Neuron (in vitro differentiated cells): Measurements from ENCODE around the gene MYH6.
"Not testable (repeated sequence)": the region's sequence is repeated elsewhere in the genome, so short reads cannot be mapped to it uniquely, and the experiment has no call there.

Source experiments
- H2AFZ ChIP-seq: one replicate; pipeline ENCODE4 v1.6.1; 2013; ENCODE audit warnings: low read depth, mild to moderate bottlenecking, inconsistent platforms, low read length, moderate library complexity
- H3K27me3 ChIP-seq: one replicate; pipeline ENCODE4 v1.6.1; 2013; ENCODE audit warnings: low read length; ENCODE audit not compliant: insufficient read depth
- H3K36me3 ChIP-seq: one replicate; pipeline ENCODE4 v1.6.1; 2013; ENCODE audit warnings: low read length; ENCODE audit not compliant: insufficient read depth
- H3K4me1 ChIP-seq: one replicate; pipeline ENCODE4 v1.6.1; 2013; ENCODE audit warnings: low read length; ENCODE audit not compliant: insufficient read depth
- H3K4me3 ChIP-seq: 2 replicates; pipeline ENCODE4 v1.5.1; 2013; ENCODE audit warnings: mild to moderate bottlenecking, low read length, moderate library complexity
- H3K9me3 ChIP-seq: one replicate; pipeline ENCODE4 v1.6.1; 2013; ENCODE audit warnings: low read length

Gene MYH6

DNA sequence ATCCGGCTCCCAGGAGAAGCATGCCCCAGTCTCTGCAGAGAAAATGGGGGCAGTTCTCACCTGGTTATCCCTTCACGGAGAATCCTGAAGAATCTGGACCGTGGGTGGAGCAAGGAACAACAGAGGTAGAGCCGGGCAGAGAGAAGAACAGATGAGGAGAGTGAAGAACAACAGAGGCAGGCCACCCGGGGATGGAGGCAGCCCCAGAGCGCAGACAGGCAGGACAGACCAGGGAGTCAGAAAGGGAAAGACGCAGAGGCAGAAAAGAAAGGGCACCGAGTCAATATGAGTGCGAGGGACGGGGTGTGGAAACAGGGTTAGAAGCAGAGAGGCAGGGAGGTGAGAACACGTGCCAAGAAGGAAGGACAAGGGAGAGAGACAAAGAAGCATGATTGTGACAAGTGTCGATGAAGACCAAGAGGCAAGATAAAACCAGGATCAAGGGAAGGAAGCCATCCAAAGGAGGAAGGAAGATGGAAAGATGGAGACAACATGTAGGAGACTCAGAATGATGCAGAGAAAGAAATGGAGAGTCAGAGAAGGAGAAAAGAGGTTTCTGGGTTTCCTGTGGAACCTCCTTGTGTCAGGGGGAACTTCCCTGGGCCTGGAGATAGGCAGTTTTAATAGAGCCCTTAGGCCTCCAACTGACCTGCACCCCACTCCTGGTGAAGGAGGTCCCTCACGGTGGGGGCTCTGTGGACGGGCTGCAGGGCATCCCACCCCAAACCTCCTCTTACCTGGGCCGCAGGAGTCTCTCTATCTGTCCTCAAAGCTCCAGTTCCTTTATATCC lies at the start of gene MYH6:
Gene MYH6 (minus strand): TSS at position 758 of the 791 bp plus-strand sequence. CDS start 1,050 bp downstream, outside the sequence.
- Histone ChIP-seq H3K4me3 (no peak within 1 kb of the TSS), H3K4me1 (no peaks in the 10 kb centered on the region), H3K9me3 (peaks cover 3% of the 10 kb centered on the region), H3K36me3 (no peaks in the 10 kb centered on the region), H2AFZ (no peak within 1 kb of the TSS), H3K27me3 (peaks cover 25% of the 10 kb centered on the region)

DNA sequence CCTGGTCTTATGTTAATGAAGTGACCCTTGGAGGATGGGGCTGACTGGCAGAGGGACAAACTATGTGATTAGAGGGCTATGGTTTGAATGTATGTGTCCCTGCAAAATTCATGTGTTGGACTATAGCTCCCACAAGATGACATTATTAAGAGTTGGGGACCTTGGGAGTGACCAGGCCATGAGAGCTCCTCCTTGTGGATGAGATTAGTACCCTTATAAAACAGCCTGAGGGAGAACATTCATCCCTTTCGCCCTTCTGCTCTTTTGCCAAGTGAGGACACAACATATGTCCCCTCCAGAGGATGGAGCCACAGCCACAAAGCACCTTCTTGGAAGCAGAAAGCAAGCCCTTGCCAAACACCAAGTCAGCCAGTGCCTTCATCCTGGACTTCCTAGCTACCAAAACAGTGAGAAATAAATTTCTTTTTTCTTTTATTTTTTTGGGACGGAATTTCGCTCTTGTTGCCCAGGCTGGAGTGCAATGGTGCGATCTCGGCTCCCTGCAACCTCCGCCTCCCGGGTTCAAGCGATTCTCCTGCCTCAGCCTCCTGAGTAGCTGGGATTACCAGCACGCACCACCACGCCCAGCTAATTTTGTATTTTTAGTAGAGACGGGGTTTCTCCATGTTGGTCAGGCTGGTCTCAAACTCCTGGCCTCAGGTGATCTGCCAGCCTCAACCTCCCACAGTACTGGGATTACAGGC lies 49.0 kb upstream of the MYH6 start:
- H3K36me3 ChIP-seq, H3K9me3 ChIP-seq, H3K4me3 ChIP-seq, H3K27me3 ChIP-seq, H2AFZ ChIP-seq, H3K4me1 ChIP-seq: not testable (repeated sequence)

DNA sequence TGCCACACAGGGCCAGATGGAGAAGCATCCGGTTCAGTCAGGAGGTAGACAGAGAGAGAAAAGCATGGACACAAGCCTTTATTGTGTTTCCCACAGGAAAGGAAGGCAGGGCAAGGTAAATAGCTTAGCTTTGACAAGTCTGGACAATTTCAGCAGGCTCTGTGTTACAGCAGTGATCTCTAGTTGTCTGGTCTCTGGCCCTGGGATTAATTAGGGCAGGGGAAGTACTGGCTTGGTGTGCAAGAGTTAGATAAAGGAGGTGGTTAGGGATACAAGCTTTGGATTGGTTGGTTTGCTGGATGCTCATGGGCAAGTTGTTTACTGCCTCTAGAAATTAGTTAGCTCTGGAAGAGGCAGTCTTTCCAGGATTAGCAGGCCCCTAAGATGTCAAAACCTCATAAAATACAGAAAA lies 46.4 kb upstream of the MYH6 start:
- no peaks in the 10 kb centered on the region for H3K9me3 ChIP-seq
- no peak overlapping the region for H2AFZ ChIP-seq
- H3K36me3 ChIP-seq, result no peaks in the 10 kb centered on the region
- H3K27me3 ChIP-seq, result no peaks in the 10 kb centered on the region
- H3K4me3 ChIP-seq, result no peak overlapping the region
- H3K4me1 ChIP-seq, result no peaks in the 10 kb centered on the region

DNA sequence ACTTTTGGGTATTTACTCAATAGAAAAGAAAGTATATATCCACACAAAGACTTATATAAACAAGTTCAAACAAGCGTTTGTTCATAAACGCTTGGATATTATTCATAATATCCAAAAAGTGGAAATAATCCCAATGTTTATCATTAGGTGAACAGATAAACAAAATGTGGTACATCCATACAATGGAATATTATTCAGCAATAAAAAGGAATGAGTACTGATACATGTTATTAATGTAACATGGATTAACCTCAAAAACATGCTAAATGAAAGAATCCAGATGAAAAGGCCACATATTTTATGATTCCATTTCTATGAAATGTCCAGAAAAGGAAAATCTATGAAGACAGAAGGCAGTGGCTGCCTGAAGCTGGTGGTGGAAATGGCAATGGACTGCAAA lies 44.2 kb upstream of the MYH6 start:
- no peak overlapping the region for H2AFZ ChIP-seq
- no peaks in the 10 kb centered on the region for H3K9me3 ChIP-seq
- no peaks in the 10 kb centered on the region for H3K36me3 ChIP-seq
- no peaks in the 10 kb centered on the region for H3K4me1 ChIP-seq
- H3K4me3 ChIP-seq, result no peak overlapping the region
- H3K27me3 ChIP-seq, result peaks cover 6% of the 10 kb centered on the region

DNA sequence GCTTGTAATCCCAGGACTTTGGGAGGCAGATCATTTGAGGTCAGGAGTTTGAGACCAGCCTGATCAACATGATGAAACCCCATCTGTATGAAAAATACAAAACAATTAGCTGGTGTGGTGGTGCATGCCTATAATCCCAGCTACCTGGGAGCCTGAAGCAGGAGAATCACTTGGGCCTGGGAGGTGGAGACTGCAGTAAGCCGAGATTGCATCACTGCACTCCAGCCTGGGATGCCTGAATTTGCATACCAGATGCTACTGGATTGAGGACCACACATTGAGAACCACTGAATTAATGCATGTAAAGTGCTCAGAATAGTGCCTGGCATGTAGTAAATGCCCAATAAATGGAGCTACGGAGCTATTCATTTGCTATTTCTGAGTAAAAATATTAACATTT lies 42.3 kb upstream of the MYH6 start:
- Histone ChIP-seq H3K36me3 (no peaks in the 10 kb centered on the region), H2AFZ (no peak overlapping the region), H3K4me1 (no peaks in the 10 kb centered on the region), H3K9me3 (no peaks in the 10 kb centered on the region), H3K4me3 (no peak overlapping the region), H3K27me3 (peaks cover 9% of the 10 kb centered on the region)

DNA sequence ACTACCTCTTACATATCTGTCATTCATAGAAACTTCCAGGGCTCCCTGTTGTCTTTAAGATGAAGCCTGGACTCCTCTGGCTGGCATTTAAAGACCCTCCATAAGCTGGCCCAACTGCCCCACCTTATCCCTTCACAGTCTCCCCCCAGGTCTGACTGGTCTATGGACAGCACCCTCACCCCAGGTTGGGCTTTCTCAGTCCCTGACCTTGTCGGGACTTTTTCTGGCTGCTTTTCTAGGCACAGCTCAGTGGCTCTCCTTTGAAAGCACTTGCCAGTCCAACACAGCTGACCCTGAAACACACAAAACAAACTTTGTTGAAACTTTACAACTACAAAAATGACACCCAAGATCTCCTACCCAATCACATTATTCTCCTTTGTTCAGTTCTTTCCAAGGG lies 41.2 kb upstream of the MYH6 start:
- H3K27me3 ChIP-seq, result peaks cover 9% of the 10 kb centered on the region
- no peak overlapping the region for H2AFZ ChIP-seq
- no peaks in the 10 kb centered on the region for H3K9me3 ChIP-seq
- no peaks in the 10 kb centered on the region for H3K36me3 ChIP-seq
- H3K4me3 ChIP-seq, result no peak overlapping the region
- H3K4me1 ChIP-seq, result no peaks in the 10 kb centered on the region

DNA sequence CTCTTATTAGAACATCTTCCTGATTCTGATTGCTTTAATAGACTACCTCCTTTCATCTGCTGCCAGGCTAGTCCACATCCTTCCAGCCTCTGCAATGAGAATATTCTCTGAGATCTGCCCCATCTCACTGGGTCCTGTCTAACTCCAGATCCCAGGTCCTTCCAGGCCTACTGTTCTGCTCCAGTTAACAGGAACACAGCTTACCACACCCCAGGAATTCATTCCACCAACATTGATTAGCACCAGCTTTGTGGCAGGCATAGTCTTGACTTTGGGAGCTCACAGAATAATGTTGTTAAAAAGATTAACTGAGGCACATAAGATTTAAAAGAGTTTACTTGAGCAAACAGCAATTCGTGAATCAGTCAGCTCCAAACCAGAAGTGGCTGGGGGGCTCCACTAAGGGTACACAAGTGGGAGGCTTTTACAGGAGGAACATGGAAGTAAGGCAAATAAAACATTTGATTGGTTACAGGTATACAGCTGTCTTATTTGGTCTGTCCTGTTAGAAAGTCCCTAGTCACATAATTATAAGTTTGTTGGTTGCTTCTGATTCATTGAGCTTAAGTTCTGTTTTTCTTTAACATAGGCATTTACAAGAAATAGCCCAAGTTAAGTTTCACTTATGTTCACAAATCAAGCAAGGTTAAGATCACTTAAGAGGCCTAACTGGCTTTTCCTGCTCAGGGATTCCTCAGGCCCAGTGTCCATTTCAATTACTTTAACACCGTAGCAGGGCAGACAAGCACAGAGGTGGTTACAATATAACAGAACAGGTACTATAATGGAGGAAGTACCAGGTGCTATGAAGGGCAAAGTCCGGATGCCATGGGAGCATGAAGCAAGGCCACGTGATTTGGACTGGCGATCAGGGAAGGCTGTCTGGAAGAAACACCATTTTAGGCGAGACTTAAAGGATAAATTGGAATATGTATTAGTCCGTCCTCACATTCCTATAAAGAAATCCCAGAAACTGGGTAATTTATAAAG lies 39.6 kb upstream of the MYH6 start:
- Histone ChIP-seq H3K36me3 (no peaks in the 10 kb centered on the region), H3K27me3 (peaks cover 9% of the 10 kb centered on the region), H2AFZ (no peak overlapping the region), H3K4me1 (peaks cover 6% of the 10 kb centered on the region), H3K4me3 (no peak overlapping the region), H3K9me3 (no peaks in the 10 kb centered on the region)

DNA sequence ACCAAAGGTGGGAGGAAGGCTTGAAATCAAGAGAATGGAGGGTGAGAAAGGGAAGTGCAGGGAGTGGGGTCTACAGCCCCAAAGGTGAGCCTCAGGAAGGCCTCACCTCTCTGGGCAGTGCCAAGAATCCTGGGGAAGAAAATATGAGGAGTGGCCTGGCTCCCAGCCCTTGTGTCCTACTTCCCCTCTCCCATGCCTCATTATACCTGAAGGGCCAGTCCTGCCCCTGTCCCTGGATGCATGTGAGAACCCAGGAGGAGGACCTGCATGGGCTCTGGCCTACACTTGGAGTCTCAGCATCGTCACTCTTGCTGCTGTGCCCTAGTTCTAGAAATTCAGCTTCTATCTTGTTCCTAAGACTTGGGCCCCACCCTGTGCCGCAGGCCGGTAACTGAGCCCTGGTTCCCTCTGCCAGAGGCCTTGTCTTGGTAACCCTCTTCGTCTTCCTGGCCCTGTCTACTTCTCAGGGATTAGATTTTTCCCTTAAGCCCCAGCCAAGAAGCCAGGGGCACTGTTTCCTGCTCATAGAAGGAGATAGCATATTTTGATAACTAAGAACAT lies 38.3 kb upstream of the MYH6 start:
- Histone ChIP-seq H3K36me3 (no peaks in the 10 kb centered on the region), H3K27me3 (peaks cover 9% of the 10 kb centered on the region), H3K9me3 (no peaks in the 10 kb centered on the region), H2AFZ (no peak overlapping the region), H3K4me3 (no peak overlapping the region), H3K4me1 (peaks cover 8% of the 10 kb centered on the region)

DNA sequence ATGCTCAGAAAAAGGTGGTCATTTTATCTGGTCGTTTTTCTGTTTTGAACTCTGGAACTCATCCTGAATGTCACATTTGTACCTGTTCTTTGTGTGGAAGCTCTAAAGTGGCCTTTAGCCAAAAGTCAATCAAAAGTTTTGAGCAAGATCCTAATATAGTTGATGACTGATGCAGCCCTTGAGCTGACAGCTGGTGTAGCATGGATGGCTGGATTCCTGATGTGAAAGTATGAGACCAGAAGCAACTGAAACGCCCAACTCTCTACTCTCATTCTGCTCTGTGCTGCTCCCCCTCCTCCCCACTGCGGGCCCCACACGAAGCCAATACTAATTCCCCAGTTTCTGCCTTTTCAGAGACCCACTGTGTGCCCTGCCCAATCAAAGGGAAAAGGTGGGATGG lies 37.7 kb upstream of the MYH6 start:
- H3K36me3 ChIP-seq, result no peaks in the 10 kb centered on the region
- H3K9me3 ChIP-seq, result no peaks in the 10 kb centered on the region
- H3K4me1 ChIP-seq, result peaks cover 8% of the 10 kb centered on the region
- no peak overlapping the region for H2AFZ ChIP-seq
- H3K4me3 ChIP-seq, result no peak overlapping the region
- peaks cover 9% of the 10 kb centered on the region for H3K27me3 ChIP-seq

DNA sequence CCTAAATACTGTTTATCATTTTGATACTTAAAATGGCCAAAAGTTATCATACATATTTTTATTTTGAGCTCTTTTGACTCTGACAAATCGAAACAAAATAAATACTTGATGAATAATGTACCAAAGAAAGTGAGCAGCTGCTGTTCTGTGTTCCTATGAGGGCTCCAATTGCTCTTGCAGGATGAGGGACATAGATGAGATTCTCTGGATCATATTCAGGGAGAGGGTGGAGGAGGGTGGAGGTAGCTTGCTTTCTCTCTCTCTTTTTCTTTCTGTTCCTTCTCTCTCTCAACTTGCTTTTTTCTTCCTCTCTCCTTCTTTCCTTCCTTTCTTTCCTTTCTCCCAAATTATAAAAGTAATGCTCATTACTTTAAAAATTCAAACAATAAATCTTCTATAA lies 36.2 kb upstream of the MYH6 start:
- Histone ChIP-seq H3K4me1 (peaks cover 9% of the 10 kb centered on the region), H3K9me3 (no peaks in the 10 kb centered on the region), H3K36me3 (no peaks in the 10 kb centered on the region), H2AFZ (no peak overlapping the region), H3K27me3 (peaks cover 9% of the 10 kb centered on the region), H3K4me3 (no peak overlapping the region)

DNA sequence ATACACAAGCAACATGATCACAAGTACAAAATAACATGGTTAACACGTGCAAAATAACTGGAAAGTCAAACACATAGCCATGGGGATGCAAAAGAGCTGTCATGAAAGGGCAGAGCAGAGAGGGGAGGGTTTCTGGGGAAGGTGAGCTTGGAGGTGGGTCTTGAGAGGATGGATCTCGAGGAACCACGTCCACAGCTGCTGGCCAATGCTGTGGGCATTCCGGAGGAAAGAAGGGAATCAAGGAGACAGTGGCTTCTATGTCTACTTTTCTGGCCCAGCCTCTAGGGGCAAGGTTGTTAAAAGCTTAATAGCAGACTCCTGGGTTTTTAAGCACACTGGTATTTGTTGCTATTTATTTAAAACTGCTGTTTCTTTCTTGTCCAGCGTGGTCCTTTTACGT lies 35.8 kb upstream of the MYH6 start:
- Histone ChIP-seq H3K4me3 (no peak overlapping the region), H2AFZ (no peak overlapping the region), H3K4me1 (peaks cover 13% of the 10 kb centered on the region), H3K27me3 (peaks cover 7% of the 10 kb centered on the region), H3K36me3 (no peaks in the 10 kb centered on the region), H3K9me3 (no peaks in the 10 kb centered on the region)

DNA sequence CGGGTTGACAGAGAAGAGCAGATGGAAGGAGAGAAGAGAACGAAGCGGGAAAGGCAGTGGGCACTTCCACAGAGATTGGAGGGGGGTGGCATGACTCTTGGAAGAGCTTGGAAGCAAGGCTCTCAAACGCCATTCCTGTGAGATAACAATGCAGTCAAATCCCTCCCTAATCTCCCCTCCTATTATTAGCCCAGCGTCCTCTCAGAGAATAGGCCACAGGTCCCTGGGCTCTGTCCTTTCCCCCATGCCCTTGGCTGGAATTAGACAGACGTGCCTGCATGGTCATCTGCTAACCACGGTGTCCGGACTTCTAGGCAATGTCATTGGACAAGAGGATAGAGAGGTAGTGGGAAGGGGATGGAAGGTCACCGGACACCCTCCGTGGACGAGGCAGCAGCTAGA lies 35.3 kb upstream of the MYH6 start:
- Histone ChIP-seq H3K4me1 (peaks cover 18% of the 10 kb centered on the region), H3K36me3 (no peaks in the 10 kb centered on the region), H3K9me3 (no peaks in the 10 kb centered on the region), H2AFZ (no peak overlapping the region), H3K4me3 (no peak overlapping the region), H3K27me3 (peaks cover 3% of the 10 kb centered on the region)
